Esophagus squamous epithelium (tissue), 5 donors: ENCODE measurements around the gene PIP4K2C. TPM values are rescaled to one million over a fixed set of nuclear protein-coding genes. Genes with fewer than 3 reads are reported as not detected.
"Not testable (repeated sequence)": the region's sequence is repeated elsewhere in the genome, so short reads cannot be mapped to it uniquely, and the experiment has no call there.

ENCODE experiments used
- DNase-seq: peaks from one replicate; lab custom pipeline; 2025; lab: John Stamatoyannopoulos, UW
- H3K27ac ChIP-seq, 4 donors: fragments of 200-600 bp; sonication (generic); one replicate each; pipeline ENCODE4 v1.5.1; 2016 to 2019; ENCODE audit warnings: mild to moderate bottlenecking in 1 of 4
- H3K27me3 ChIP-seq, 4 donors: fragments of 200-600 bp; sonication (generic); 1 replicate in 3 of 4; 2 replicates in 1 of 4; pipeline versions ENCODE4 v1.5.1 to v1.6.0; 2017 to 2021; ENCODE audit warnings: antibody characterized with exemption in 1 of 4
- H3K36me3 ChIP-seq, 3 donors: fragments of 200-600 bp; sonication (generic); one replicate each; pipeline ENCODE4 v1.5.1; 2016 to 2019
- H3K4me1 ChIP-seq, 3 donors: fragments of 200-600 bp; sonication (generic); one replicate each; pipeline ENCODE4 v1.5.1; 2017 to 2019
- H3K4me3 ChIP-seq, 4 donors: fragments of 200-600 bp; sonication (generic); 1 replicate in 3 of 4; 2 replicates in 1 of 4; pipeline ENCODE4 v1.5.1; 2016 to 2019; ENCODE audit warnings: mild to moderate bottlenecking in 2 of 4, moderate library complexity in 1 of 4
- H3K9me3 ChIP-seq, 3 donors: fragments of 200-600 bp; sonication (generic); one replicate each; pipeline ENCODE4 v1.5.1; 2016 to 2019
- CTCF ChIP-seq, 6 experiments: fragments of 450-650 bp in 4 of 6; fragments of 200-600 bp in 2 of 6; sonication (generic) in 2 of 6; IDR thresholded peaks; one replicate each; pipeline ENCODE4 v1.5.1; 2016 to 2019; ENCODE audit warnings: antibody characterized with exemption in 6 of 6, mild to moderate bottlenecking in 4 of 6, moderate library complexity in 4 of 6
- POLR2A ChIP-seq, 4 donors: fragments of 450-650 bp; IDR thresholded peaks; one replicate each; pipeline ENCODE4 v1.6.1; 2017; ENCODE audit warnings: antibody characterized with exemption in 4 of 4, mild to moderate bottlenecking in 4 of 4, moderate library complexity in 3 of 4
- WGBS, 2 donors: methylation state at CpG; one replicate each; pipeline ENCODE4 v1.1.5; 2018; 5-methylcytosine and 5-hydroxymethylcytosine counted together
- intact Hi-C: fragments of 100-400 bp; cut with DNase I; formaldehyde crosslinking; loops from one replicate; pipeline ENCODE4 v1.15.0; 2022
- total RNA-seq, 4 donors: library from RNA; depleted of rRNA; stranded (reverse); fragments of >200 nt; gene quantifications; one replicate each; pipeline ENCODE4 v1.1.0, GENCODE V29; 2016
- donor health status: DM: yes; HTN: yes; CAD: no.

Gene PIP4K2C
- total RNA-seq, 4 donors from 2014 or later, result 25.2 to 41.7 (median 33.1) TPM

DNA sequence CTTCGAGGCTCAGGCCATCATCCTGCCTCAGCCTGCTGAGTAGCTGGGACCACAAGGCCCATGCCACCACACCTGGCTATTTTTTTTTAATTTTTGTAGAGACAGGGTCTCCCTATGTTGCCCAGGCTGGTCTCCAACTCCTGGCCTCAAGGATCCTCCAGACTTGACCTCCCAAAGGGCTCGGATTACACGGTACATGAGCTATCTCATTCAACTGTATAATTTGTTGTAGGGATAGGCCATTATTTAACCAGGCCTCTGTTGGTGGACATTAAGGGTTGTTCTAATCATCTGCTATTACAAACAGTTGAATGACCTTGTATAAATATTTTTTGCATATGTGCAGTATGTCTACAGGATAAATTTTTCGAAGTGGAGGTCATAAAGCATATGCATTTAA is 32.1 kb upstream of the PIP4K2C start:
- TF ChIP-seq POLR2A (IDR thresholded peaks at IDR 0.05) (no peak), CTCF (IDR thresholded peaks at IDR 0.05) (no peak)
- H3K4me1 ChIP-seq, result no peaks in the 10 kb centered on the region
- H3K36me3 ChIP-seq, result no peaks in the 10 kb centered on the region
- no peak overlapping the region for H3K27ac ChIP-seq
- H3K27me3 ChIP-seq, result no peaks in the 10 kb centered on the region
- DNase-seq, result no peak
- no peaks in the 10 kb centered on the region for H3K9me3 ChIP-seq
- intact Hi-C loops, result no loop called here
- H3K4me3 ChIP-seq, result no peak overlapping the region
- 75 to 83% methylated on average over 4 of the region's 4 CpGs for WGBS, 2 donors

DNA sequence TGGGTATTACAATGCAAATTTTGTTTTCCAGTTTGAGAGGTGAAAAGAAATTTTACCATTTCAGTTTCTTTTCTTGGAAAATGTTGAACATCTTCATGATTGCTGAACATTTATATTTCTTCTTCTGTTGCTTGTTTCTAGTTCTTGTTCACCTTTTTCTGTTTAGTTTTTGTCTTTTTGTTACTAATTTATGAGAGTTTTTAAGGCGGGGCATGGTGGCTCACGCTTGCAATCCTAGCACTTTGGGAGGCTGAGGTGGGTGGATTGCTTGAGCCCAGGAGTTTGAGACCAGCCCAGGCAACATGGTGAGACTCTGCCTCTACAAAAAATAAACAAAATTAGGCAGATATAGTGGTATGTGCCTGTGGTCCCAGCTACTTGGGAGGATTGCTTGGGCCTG is 30.5 kb upstream of the PIP4K2C start:
- no peaks in the 10 kb centered on the region for H3K9me3 ChIP-seq
- intact Hi-C loops, result no loop called here
- no peak for DNase-seq
- no peak for TF ChIP-seq POLR2A (IDR thresholded peaks at IDR 0.05)
- 85 to 89% methylated on average over 2 of the region's 2 CpGs for WGBS, 2 donors
- H3K27me3 ChIP-seq, result no peaks in the 10 kb centered on the region
- no peaks in the 10 kb centered on the region for H3K36me3 ChIP-seq
- H3K4me3 ChIP-seq, result no peak overlapping the region
- H3K4me1 ChIP-seq, result no peaks in the 10 kb centered on the region
- no peak overlapping the region for H3K27ac ChIP-seq

DNA sequence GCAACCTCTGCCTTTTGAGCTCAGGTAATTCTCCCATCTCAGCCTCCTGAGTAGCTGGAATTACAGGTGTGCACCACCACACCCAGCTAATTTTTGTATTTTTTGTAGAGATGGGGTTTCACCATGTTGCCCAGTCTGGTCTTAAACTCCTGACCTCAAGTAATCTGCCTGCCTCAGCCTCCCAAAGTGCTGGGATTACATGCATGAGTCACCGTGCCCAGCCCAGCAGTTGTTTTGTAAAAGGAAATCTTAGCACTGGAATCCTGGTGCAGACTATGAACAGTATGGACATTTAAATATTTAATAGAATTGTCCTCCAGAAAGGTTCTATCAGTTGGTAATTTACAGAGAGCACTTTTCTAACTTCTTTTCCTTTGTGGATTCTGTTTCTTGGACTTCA is 29.9 kb upstream of the PIP4K2C start:
- intact Hi-C loops, H3K4me1 ChIP-seq, H3K36me3 ChIP-seq, H3K4me3 ChIP-seq, H3K27me3 ChIP-seq, H3K9me3 ChIP-seq, DNase-seq, H3K27ac ChIP-seq: not testable (repeated sequence)
- 47 to 50% methylated on average over 1 of the region's 1 CpG for WGBS, 2 donors

- intact Hi-C loops, result no loop called here
- Histone ChIP-seq H3K9me3 (no peaks in the 10 kb centered on the region), H3K27me3 (peaks cover 0 to under 1% (median 0%) of the 10 kb centered on the region in 4 donors), H3K27ac (no peak overlapping the region), H3K4me3 (no peak overlapping the region), H3K36me3 (no peaks in the 10 kb centered on the region), H3K4me1 (no peaks in the 10 kb centered on the region)
- WGBS, 2 donors, result 59 to 73% methylated on average over 4 of the region's 4 CpGs
- TF ChIP-seq CTCF (IDR thresholded peaks at IDR 0.05), result no peak
- TF ChIP-seq POLR2A (IDR thresholded peaks at IDR 0.05), result no peak
- DNase-seq, result no peak
Observed at GRCh38 chr12:57563358-57563757, 27.6 kb upstream of the PIP4K2C start.

- intact Hi-C loops, result no loop called here
- WGBS, 2 donors, result 75 to 86% methylated on average over 7 of the region's 7 CpGs
- no peaks in the 10 kb centered on the region for H3K9me3 ChIP-seq
Observed at GRCh38 chr12:57564178-57564740, 26.7 kb upstream of the PIP4K2C start.

DNA sequence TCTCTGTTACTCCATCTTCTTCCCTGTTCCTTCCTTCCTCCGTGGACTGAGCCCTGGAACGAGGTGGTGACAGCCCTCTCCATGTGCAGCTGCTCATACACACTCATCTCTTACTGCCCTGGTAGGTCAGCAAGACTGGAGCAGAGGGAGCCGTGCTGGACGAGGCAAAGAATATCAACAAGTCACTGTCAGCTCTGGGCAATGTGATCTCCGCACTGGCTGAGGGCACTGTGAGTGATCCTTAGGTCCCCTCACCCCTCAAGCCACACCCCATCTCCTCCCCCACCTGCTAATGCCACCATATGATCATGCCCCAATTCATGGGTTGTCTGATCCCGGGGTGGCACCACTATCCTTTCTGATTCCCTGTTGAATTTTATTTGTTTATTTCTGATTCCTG is 22.2 kb upstream of the PIP4K2C start:
- no peak for DNase-seq
- intact Hi-C loops, result no loop called here

More at GRCh38 chr12:57564178-57564740, 26.7 kb upstream of the PIP4K2C start:
- peaks cover 0 to 7% (median 0%) of the 10 kb centered on the region in 4 donors for H3K27me3 ChIP-seq
- no peaks in the 10 kb centered on the region for H3K36me3 ChIP-seq
- H3K4me3 ChIP-seq, result no peak overlapping the region
- no peaks in the 10 kb centered on the region for H3K4me1 ChIP-seq
- no peak for DNase-seq
- no peak overlapping the region for H3K27ac ChIP-seq
- no peak for TF ChIP-seq CTCF (IDR thresholded peaks at IDR 0.05)
- no peak for TF ChIP-seq POLR2A (IDR thresholded peaks at IDR 0.05)

More for the DNA sequence above, 22.2 kb upstream of the PIP4K2C start:
- H3K27me3 ChIP-seq, result peaks cover 0 to 7% (median 0%) of the 10 kb centered on the region in 4 donors
- no peaks in the 10 kb centered on the region for H3K9me3 ChIP-seq
- H3K27ac ChIP-seq, result no peak overlapping the region
- H3K4me3 ChIP-seq, result no peak overlapping the region
- H3K4me1 ChIP-seq, result no peaks in the 10 kb centered on the region
- TF ChIP-seq CTCF (IDR thresholded peaks at IDR 0.05) (no peak), POLR2A (IDR thresholded peaks at IDR 0.05) (no peak)
- H3K36me3 ChIP-seq, result no peaks in the 10 kb centered on the region
- 67 to 68% methylated on average over 6 of the region's 6 CpGs for WGBS, 2 donors
